Muscle layer of colon (tissue), 2 donors: ENCODE data around the gene TM4SF5.

Source experiments
- H3K27ac ChIP-seq: one replicate; pipeline ENCODE4 v1.7.0; 2013; ENCODE audit warnings: low read depth, mild to moderate bottlenecking, low read length, moderate library complexity
- H3K27me3 ChIP-seq, 2 donors: one replicate each; pipeline ENCODE4 v1.7.0; 2013; ENCODE audit warnings: low read length in 2 of 2, mild to moderate bottlenecking in 2 of 2; ENCODE audit not compliant: insufficient read depth in 2 of 2, control insufficient read depth in 1 of 2
- H3K36me3 ChIP-seq: one replicate; pipeline ENCODE4 v1.7.0; 2013; ENCODE audit warnings: mild to moderate bottlenecking, low read length; ENCODE audit not compliant: insufficient read depth
- H3K4me1 ChIP-seq: one replicate; pipeline ENCODE4 v1.7.0; 2013; ENCODE audit warnings: mild to moderate bottlenecking, low read length; ENCODE audit not compliant: insufficient read depth
- H3K4me3 ChIP-seq, 2 donors: one replicate each; pipeline ENCODE4 v1.7.0; 2013; ENCODE audit warnings: low read length in 2 of 2, low read depth in 1 of 2, mild to moderate bottlenecking in 1 of 2, moderate library complexity in 1 of 2
- H3K9ac ChIP-seq: one replicate; pipeline ENCODE4 v1.7.0; 2013; ENCODE audit warnings: low read length
- H3K9me3 ChIP-seq: one replicate; pipeline ENCODE4 v1.7.0; 2013; ENCODE audit warnings: mild to moderate bottlenecking, low read length
- donor health status: abdominal sarcoma.
- donor health status: Adenocarcinoma of cecum.

Gene TM4SF5

DNA sequence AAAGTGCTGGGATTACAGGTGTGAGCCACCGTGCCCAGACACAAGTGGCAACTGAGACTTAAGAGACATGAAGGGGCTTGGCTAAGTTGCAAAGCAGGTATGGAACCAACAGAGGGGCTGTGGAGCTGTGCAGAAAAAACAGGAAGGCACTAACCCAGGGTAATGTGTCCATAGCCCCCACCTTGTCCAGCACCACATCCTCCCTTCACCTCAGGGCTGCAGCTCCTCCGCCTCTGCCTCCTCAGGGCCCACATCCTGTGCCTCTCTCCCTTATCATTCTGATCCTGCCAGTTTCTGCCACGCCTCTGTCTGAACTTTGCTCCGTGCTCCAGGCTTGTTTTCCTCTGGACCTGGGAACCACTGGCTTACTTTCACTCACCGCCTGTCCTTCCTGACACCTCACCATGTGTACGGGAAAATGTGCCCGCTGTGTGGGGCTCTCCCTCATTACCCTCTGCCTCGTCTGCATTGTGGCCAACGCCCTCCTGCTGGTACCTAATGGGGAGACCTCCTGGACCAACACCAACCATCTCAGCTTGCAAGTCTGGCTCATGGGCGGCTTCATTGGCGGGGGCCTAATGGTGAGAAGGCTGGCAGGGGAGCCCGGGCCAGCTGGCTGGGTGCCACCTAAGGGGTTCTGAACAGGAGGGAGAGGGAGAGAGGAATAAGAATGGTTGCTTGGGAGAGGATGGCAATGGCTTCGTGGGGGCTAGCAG lies at the start of gene TM4SF5:
TSS of gene TM4SF5 (plus strand) at position 368 of the 716 bp plus-strand sequence. CDS start at position 405, 37 bp downstream.
- Histone ChIP-seq H3K4me3 (no peak within 1 kb of the TSS), H3K9ac (no peak within 1 kb of the TSS)

DNA sequence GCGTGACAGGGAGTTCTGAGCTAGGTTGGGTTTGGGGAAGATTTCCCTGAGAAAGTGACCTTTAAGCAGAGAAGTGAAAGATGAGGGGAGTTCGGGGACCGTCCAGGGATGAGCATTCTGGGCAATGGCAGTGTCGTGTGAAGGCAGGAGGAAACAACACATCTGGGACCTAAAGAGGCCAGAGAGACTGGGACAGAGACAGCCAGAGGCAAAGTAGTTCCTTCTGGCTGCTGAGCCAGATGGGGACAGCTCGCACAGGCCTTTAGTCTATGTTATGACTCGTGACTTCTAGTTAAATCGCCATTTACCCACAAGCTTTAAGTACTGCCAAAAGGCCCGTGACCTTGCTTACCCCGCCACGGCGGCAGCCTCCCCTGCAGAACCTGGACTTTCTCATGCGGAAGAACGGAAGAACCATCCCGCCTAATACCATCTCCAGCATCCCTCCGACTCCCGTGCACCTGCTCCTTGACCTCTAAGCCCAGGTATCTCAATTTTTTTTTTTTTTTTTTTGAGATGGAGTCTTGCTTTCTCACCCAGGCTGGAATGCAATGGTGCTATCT lies 48.9 kb upstream of the TM4SF5 start:
- Histone ChIP-seq H3K4me1 (no peaks in the 10 kb centered on the region), H3K4me3 (no peak overlapping the region), H3K9me3 (no peaks in the 10 kb centered on the region), H3K27ac (no peak overlapping the region), H3K27me3 (no peaks in the 10 kb centered on the region), H3K36me3 (no peaks in the 10 kb centered on the region), H3K9ac (no peak overlapping the region)

More for the DNA sequence above, at the start of gene TM4SF5:
- Histone ChIP-seq H3K27me3 (no peaks in the 10 kb centered on the region), H3K27ac (no peak within 1 kb of the TSS), H3K9me3 (no peaks in the 10 kb centered on the region), H3K4me1 (no peaks in the 10 kb centered on the region), H3K36me3 (no peaks in the 10 kb centered on the region)

GRCh38 chr17:4724650-4725049 lies 47.0 kb upstream of the TM4SF5 start:
- Histone ChIP-seq H3K9me3 (no peaks in the 10 kb centered on the region), H3K36me3 (no peaks in the 10 kb centered on the region), H3K27ac (no peak overlapping the region), H3K4me3 (no peak overlapping the region), H3K27me3 (no peaks in the 10 kb centered on the region), H3K4me1 (no peaks in the 10 kb centered on the region), H3K9ac (no peak overlapping the region)

GRCh38 chr17:4725646-4726310 lies 45.9 kb upstream of the TM4SF5 start:
- no peaks in the 10 kb centered on the region for H3K9me3 ChIP-seq
- H3K4me3 ChIP-seq: no peak overlapping the region
- no peaks in the 10 kb centered on the region for H3K36me3 ChIP-seq
- no peak overlapping the region for H3K27ac ChIP-seq
- H3K4me1 ChIP-seq: peaks cover 6% of the 10 kb centered on the region
- no peak overlapping the region for H3K9ac ChIP-seq
- no peaks in the 10 kb centered on the region for H3K27me3 ChIP-seq

DNA sequence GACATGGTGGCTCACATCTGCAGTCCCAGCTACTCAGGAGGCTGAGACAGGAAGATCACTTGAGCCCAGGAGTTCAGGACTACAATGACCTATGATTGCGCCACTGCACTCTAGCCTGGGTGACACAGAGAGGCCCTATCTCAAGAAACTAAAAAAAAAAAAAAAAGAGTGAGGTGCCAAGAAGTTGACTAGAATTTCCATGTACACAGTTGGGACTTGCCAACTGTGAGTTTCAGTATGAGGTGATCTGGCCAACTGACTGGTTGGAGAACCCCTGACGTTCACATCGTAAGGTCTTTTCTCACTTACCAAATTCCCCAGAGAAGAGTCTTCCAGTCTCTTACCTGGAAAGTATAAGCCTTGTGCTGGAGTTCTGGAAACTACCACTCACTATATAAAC lies 43.6 kb upstream of the TM4SF5 start:
- Histone ChIP-seq H3K27ac (no peak overlapping the region), H3K4me1 (peaks cover 12% of the 10 kb centered on the region), H3K27me3 (no peaks in the 10 kb centered on the region), H3K9me3 (no peaks in the 10 kb centered on the region), H3K4me3 (no peak overlapping the region), H3K9ac (no peak overlapping the region), H3K36me3 (no peaks in the 10 kb centered on the region)

DNA sequence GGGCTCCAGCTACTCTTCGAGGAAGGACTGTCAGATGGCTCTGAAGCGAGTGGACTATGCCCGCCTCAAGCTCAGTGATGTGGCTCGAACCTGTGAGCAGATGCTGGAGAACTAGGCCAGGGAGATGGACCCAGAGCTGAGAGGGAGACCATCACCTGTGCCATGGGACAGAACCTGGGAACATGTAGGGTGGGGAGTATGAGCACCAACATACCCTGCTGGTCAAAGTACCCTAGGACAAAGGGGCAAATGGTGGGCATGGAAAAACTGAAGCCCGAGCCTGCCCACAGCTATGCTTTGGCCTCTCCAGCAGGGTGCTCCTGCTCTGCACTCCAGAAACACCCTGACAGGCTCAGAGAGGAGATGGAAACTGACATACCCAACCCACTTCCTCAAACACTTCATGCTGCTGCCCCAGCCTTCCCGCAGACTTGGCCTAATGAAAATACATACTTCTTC lies 38.6 kb upstream of the TM4SF5 start:
- Histone ChIP-seq H3K27ac (no peak overlapping the region), H3K9ac (no peak overlapping the region), H3K4me1 (peaks cover 14% of the 10 kb centered on the region), H3K4me3 (no peak overlapping the region), H3K36me3 (peaks cover 7% of the 10 kb centered on the region), H3K27me3 (peaks cover under 1 to 1% of the 10 kb centered on the region in 2 donors), H3K9me3 (no peaks in the 10 kb centered on the region)

GRCh38 chr17:4734857-4735475 lies 36.7 kb upstream of the TM4SF5 start:
- H3K9ac ChIP-seq: no peak overlapping the region
- no peaks in the 10 kb centered on the region for H3K9me3 ChIP-seq
- no peak overlapping the region for H3K4me3 ChIP-seq
- peaks cover 7% of the 10 kb centered on the region for H3K36me3 ChIP-seq
- H3K4me1 ChIP-seq: peaks cover 23% of the 10 kb centered on the region
- H3K27me3 ChIP-seq: peaks cover 4 to 7% of the 10 kb centered on the region in 2 donors
- H3K27ac ChIP-seq: no peak overlapping the region

- Histone ChIP-seq H3K4me3 (no peak overlapping the region), H3K27ac (no peak overlapping the region), H3K9me3 (no peaks in the 10 kb centered on the region), H3K4me1 (peaks cover 17% of the 10 kb centered on the region), H3K9ac (no peak overlapping the region), H3K27me3 (peaks cover 4 to 7% of the 10 kb centered on the region in 2 donors), H3K36me3 (peaks cover 7% of the 10 kb centered on the region)
Observed at GRCh38 chr17:4735876-4736651, 35.6 kb upstream of the TM4SF5 start.

DNA sequence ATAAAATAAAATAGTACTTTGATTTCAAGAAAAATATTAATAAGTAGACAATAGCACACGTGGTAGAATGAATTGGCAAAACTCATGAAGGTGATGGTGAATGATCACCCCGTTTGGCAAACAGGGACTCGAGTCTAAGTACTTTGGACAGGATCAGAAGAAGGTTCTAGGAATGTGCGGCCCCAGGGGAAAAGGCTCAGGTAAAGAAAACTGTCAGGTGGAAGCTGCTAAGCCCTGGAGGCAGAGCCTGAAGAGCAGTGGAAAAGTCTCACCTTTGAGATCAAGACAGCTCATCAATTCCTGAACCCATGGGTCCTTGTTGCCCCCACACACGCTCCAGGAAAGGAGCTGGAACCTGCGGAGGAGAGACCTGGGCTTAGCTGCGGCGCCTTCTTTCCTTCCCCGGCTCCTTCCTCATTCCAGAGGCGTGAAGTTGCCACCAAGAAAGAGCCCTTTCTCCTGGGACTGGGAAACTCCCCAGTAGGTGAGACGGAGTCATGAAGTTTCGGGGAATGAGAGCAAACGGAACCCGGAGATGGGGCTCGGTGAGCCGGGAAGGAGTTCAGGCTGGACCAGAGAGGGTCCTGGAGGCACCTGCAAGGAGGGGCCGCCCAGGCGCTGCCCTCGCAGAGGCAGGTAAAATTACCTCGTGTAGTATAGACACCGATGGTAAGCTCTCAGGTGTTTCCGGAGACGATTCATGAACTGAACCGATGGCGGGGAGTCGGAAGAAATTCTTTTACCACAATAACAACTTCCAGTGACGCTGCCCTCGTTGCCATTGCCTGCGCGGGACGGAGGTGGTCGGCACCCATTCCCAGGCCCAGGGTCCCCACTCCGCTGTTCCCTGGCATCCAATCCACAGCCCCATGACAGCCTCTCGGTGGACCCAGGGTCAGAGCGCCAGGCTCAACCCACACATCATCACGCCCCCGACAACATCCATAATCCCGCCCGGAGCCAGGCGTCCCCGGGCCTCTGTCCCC lies 33.3 kb upstream of the TM4SF5 start:
- peak overlapping the region; percentile 29 for H3K9ac ChIP-seq
- peaks cover 7% of the 10 kb centered on the region for H3K36me3 ChIP-seq
- peak overlapping the region; percentile 1 for H3K27ac ChIP-seq
- no peaks in the 10 kb centered on the region for H3K9me3 ChIP-seq
- H3K4me1 ChIP-seq: peaks cover 11% of the 10 kb centered on the region
- peaks cover 4 to 7% of the 10 kb centered on the region in 2 donors for H3K27me3 ChIP-seq
- peak overlapping the region; percentile 48 to 61 for H3K4me3 ChIP-seq
